Measurements from ENCODE around the gene PEX14. TPM values are rescaled to one million over a fixed set of nuclear protein-coding genes. Genes with fewer than 3 reads are reported as not detected.

PEX14 gene
- total RNA-seq, 4 donors from 2014 or later, result 2.0 to 21.9 (median 5.3) TPM

- intact Hi-C loops (cut with DNase I; ENCODE audit: low total_unique reads), result no loop called here
Measured at GRCh38 chr1:10516925-10517676, 42.4 kb downstream of the PEX14 start.

GRCh38 chr1:10517677-10517982 is 42.9 kb downstream of the PEX14 start:
- Histone ChIP-seq H3K9me3 (no peaks in the 10 kb centered on the region), H3K27me3 (no peaks in the 10 kb centered on the region), H3K27ac (no peak overlapping the region), H3K36me3 (no peaks in the 10 kb centered on the region), H3K4me3 (no peak overlapping the region), H3K4me1 (no peaks in the 10 kb centered on the region)
- TF ChIP-seq CTCF (IDR thresholded peaks at IDR 0.05) (no peak), POLR2A (IDR thresholded peaks at IDR 0.05) (no peak)
- intact Hi-C loops (cut with DNase I; ENCODE audit: low total_unique reads), result no loop called here
- no peak for DNase-seq

More at GRCh38 chr1:10516925-10517676, 42.4 kb downstream of the PEX14 start:
- DNase-seq, result no peak
- no peak overlapping the region for H3K27ac ChIP-seq
- TF ChIP-seq CTCF (IDR thresholded peaks at IDR 0.05) (no peak), POLR2A (IDR thresholded peaks at IDR 0.05) (no peak)
- no peaks in the 10 kb centered on the region for H3K27me3 ChIP-seq
- no peaks in the 10 kb centered on the region for H3K9me3 ChIP-seq
- no peaks in the 10 kb centered on the region for H3K36me3 ChIP-seq
- no peak overlapping the region for H3K4me3 ChIP-seq
- H3K4me1 ChIP-seq, result no peaks in the 10 kb centered on the region

GRCh38 chr1:10519016-10519417 is 44.3 kb downstream of the PEX14 start:
- TF ChIP-seq POLR2A (IDR thresholded peaks at IDR 0.05), result no peak
- TF ChIP-seq CTCF (IDR thresholded peaks at IDR 0.05), result peak in 1 of 4 experiments; percentile 13

GRCh38 chr1:10520497-10520896 is 45.7 kb downstream of the PEX14 start:
- H3K36me3 ChIP-seq, result no peaks in the 10 kb centered on the region
- no peak for TF ChIP-seq POLR2A (IDR thresholded peaks at IDR 0.05)
- no peak for TF ChIP-seq CTCF (IDR thresholded peaks at IDR 0.05)
- no peak overlapping the region for H3K4me3 ChIP-seq
- intact Hi-C loops (cut with DNase I; ENCODE audit: low total_unique reads), result no loop called here
- H3K9me3 ChIP-seq, result no peaks in the 10 kb centered on the region
- no peaks in the 10 kb centered on the region for H3K27me3 ChIP-seq
- H3K27ac ChIP-seq, result no peak overlapping the region
- no peaks in the 10 kb centered on the region for H3K4me1 ChIP-seq
- no peak for DNase-seq

More at GRCh38 chr1:10519016-10519417, 44.3 kb downstream of the PEX14 start:
- H3K36me3 ChIP-seq, result no peaks in the 10 kb centered on the region
- H3K4me1 ChIP-seq, result no peaks in the 10 kb centered on the region
- DNase-seq, result no peak
- H3K27me3 ChIP-seq, result no peaks in the 10 kb centered on the region
- no peak overlapping the region for H3K27ac ChIP-seq
- no peaks in the 10 kb centered on the region for H3K9me3 ChIP-seq
- intact Hi-C loops (cut with DNase I; ENCODE audit: low total_unique reads), result no loop called here
- no peak overlapping the region for H3K4me3 ChIP-seq

GRCh38 chr1:10520952-10521351 is 46.2 kb downstream of the PEX14 start:
- no peaks in the 10 kb centered on the region for H3K27me3 ChIP-seq
- no peak overlapping the region for H3K4me3 ChIP-seq
- intact Hi-C loops (cut with DNase I; ENCODE audit: low total_unique reads), result no loop called here
- no peak for TF ChIP-seq POLR2A (IDR thresholded peaks at IDR 0.05)
- no peak for DNase-seq
- no peaks in the 10 kb centered on the region for H3K4me1 ChIP-seq
- no peaks in the 10 kb centered on the region for H3K36me3 ChIP-seq
- no peaks in the 10 kb centered on the region for H3K9me3 ChIP-seq
- H3K27ac ChIP-seq, result no peak overlapping the region

Data from uterus (tissue), 4 donors.